Body of pancreas (tissue), 4 donors: ENCODE results near the gene DPH1.

Experiments used
- POLR2A ChIP-seq, 3 donors: fragments of 450-650 bp; IDR thresholded peaks; one replicate each; pipeline ENCODE4 v1.6.1; 2016; ENCODE audit warnings: antibody characterized with exemption in 3 of 3, mild to moderate bottlenecking in 2 of 3
- TF ChIP-seq, protein P1 (sequence below), 7 experiments: fragments of 450-650 bp in 4 of 7; fragments of 200-600 bp in 3 of 7; sonication (generic) in 3 of 7; IDR thresholded peaks; one replicate each; pipeline ENCODE4 v1.5.1; 2016 to 2019; ENCODE audit warnings: antibody characterized with exemption in 7 of 7

DNA sequence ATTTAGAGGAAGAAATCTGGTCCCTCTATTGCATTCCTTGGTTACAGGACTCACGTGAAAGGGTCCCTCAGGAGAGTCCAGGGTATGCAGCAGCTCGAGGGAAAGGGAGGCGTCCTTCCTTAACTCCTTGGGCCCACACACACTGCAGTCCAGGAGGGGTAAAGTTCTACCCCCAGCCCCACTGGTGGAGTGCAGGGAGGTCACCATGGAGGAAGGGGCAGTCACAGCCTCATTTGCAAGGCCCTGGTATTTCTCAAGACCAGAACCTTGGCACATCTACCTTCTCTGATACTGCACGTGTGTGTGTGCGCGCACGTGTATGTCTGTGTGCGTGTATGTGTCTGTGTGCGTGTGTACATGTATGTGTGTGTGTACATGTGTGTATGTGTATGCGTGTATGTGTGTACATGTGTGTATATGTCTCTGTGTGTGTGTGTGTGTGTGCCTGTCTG is 36.0 kb downstream of the DPH1 start:
- TF ChIP-seq POLR2A (IDR thresholded peaks at IDR 0.05): no peak
- TF ChIP-seq, protein P1, sequence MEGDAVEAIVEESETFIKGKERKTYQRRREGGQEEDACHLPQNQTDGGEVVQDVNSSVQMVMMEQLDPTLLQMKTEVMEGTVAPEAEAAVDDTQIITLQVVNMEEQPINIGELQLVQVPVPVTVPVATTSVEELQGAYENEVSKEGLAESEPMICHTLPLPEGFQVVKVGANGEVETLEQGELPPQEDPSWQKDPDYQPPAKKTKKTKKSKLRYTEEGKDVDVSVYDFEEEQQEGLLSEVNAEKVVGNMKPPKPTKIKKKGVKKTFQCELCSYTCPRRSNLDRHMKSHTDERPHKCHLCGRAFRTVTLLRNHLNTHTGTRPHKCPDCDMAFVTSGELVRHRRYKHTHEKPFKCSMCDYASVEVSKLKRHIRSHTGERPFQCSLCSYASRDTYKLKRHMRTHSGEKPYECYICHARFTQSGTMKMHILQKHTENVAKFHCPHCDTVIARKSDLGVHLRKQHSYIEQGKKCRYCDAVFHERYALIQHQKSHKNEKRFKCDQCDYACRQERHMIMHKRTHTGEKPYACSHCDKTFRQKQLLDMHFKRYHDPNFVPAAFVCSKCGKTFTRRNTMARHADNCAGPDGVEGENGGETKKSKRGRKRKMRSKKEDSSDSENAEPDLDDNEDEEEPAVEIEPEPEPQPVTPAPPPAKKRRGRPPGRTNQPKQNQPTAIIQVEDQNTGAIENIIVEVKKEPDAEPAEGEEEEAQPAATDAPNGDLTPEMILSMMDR (IDR thresholded peaks at IDR 0.05): no peak
